Kidney epithelial cell (primary cell): ENCODE results near the gene PTCH1. TPM values are rescaled to one million over a fixed set of nuclear protein-coding genes. Genes with fewer than 3 reads are reported as not detected.

ENCODE experiments used
- DNase-seq: peaks from one replicate; pipeline ENCODE4 v3.0.0-alpha.2; 2010; ENCODE audit warnings: low read depth
- H3K27me3 ChIP-seq: 2 replicates; pipeline ENCODE4 v1.6.0; 2011; ENCODE audit warnings: low read length; ENCODE audit not compliant: control insufficient read depth, insufficient read depth
- H3K36me3 ChIP-seq: 2 replicates; pipeline ENCODE4 v1.5.1; 2011; ENCODE audit warnings: low read length; ENCODE audit not compliant: control insufficient read depth, insufficient read depth
- H3K4me3 ChIP-seq: 2 replicates; pipeline ENCODE4 v1.5.1; 2011; ENCODE audit warnings: low read depth, mild to moderate bottlenecking, control low read depth, low read length
- total RNA-seq: library from RNA; depleted of rRNA; stranded (reverse); fragments of >200 nt; gene quantifications from 2 replicates; pipeline ENCODE4 v1.2.3, GENCODE V29; 2015
- TF ChIP-seq, protein P1 (sequence below): IDR thresholded peaks from 2 replicates; pipeline ENCODE4 v1.5.1; 2011; ENCODE audit warnings: mild to moderate bottlenecking, moderate library complexity, low read length, control low read depth, inconsistent platforms; ENCODE audit not compliant: insufficient read depth, poor library complexity, severe bottlenecking

PTCH1 gene
- total RNA-seq, 1 donor from 2014 or later, result 2.8 TPM

DNA sequence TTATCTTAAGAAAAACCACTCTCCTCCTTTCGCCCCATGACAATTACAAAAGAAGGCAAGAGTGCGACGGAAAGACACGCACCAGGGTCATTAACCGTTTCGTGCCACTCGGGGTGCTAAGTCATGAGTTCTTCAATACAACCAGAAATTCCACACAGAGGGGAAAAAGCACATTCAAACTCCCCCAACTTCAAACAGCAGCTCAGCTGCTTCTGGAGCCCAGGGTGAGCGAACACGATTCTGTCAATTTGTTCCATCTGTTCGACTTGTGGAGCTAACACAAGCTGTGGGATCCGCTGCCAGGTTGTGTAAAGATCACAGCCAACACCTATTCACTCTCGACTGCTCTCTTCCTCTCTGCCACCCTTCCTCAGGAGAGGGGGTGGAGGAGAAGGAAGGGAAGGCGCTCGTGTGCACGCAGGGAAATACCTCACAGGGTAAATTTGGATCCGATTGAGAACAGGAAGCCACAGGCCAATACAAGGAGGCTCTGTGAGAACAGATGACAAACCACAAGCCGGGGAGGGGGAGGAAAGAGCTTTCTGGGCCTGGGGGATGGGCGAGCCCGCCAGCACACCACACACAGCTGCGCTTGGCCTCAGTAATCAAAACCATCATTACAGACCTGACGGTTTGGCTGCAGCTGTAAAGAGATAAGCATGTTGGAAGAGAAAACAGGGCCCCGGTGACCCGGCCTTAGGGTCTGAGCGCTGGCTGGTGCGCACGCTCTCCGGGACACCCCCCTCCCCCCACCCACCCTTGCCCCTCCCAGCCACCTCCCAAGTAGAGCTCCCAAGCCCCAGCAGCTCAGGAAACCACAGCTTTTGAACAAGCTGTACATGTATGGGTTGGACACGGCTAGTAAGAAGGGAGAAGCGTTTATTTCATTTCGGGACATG, 54.3 kb downstream of the PTCH1 start:
- H3K4me3 ChIP-seq, result no peak overlapping the region
- no peaks in the 10 kb centered on the region for H3K27me3 ChIP-seq
- peak; percentile 56 for DNase-seq
- TF ChIP-seq, protein P1, sequence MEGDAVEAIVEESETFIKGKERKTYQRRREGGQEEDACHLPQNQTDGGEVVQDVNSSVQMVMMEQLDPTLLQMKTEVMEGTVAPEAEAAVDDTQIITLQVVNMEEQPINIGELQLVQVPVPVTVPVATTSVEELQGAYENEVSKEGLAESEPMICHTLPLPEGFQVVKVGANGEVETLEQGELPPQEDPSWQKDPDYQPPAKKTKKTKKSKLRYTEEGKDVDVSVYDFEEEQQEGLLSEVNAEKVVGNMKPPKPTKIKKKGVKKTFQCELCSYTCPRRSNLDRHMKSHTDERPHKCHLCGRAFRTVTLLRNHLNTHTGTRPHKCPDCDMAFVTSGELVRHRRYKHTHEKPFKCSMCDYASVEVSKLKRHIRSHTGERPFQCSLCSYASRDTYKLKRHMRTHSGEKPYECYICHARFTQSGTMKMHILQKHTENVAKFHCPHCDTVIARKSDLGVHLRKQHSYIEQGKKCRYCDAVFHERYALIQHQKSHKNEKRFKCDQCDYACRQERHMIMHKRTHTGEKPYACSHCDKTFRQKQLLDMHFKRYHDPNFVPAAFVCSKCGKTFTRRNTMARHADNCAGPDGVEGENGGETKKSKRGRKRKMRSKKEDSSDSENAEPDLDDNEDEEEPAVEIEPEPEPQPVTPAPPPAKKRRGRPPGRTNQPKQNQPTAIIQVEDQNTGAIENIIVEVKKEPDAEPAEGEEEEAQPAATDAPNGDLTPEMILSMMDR, result no peak
- peaks cover 1% of the 10 kb centered on the region for H3K36me3 ChIP-seq

- Histone ChIP-seq H3K27me3 (no peaks in the 10 kb centered on the region), H3K4me3 (no peak overlapping the region), H3K36me3 (peaks cover 1% of the 10 kb centered on the region)
- DNase-seq, result no peak
- TF ChIP-seq, protein P1, result no peak
Measured at GRCh38 chr9:95461448-95462248, 55.1 kb downstream of the PTCH1 start.

GRCh38 chr9:95460518-95461164, 56.1 kb downstream of the PTCH1 start:
- H3K36me3 ChIP-seq, result peaks cover 1% of the 10 kb centered on the region
- no peak for DNase-seq
- no peak overlapping the region for H3K4me3 ChIP-seq
- no peaks in the 10 kb centered on the region for H3K27me3 ChIP-seq
- TF ChIP-seq, protein P1, result no peak

- no peak for DNase-seq
- H3K4me3 ChIP-seq, result no peak overlapping the region
- H3K36me3 ChIP-seq, result peaks cover 1% of the 10 kb centered on the region
- no peaks in the 10 kb centered on the region for H3K27me3 ChIP-seq
- TF ChIP-seq, protein P1, result no peak
Measured at GRCh38 chr9:95459851-95460517, 56.8 kb downstream of the PTCH1 start.

GRCh38 chr9:95459178-95459577, 57.6 kb downstream of the PTCH1 start:
- TF ChIP-seq, protein P1, result no peak
- no peak for DNase-seq
- H3K27me3 ChIP-seq, result no peaks in the 10 kb centered on the region
- H3K36me3 ChIP-seq, result peaks cover 1% of the 10 kb centered on the region
- H3K4me3 ChIP-seq, result no peak overlapping the region
